GM15510 (cell line): ENCODE data around the gene NR3C1.
A peak's percentile ranks its signal among the peaks of the same experiment; 100 is the strongest.

Source experiments
- POLR2A ChIP-seq: IDR thresholded peaks from 3 replicates; pipeline ENCODE4 v1.6.1; 2011; ENCODE audit warnings: borderline replicate concordance; ENCODE audit not compliant: insufficient read length; ENCODE audit errors: extremely low read depth

The NR3C1 gene

GRCh38 chr5:143405063-143405848, 1.8 kb upstream of the NR3C1 start:
- peak; percentile 82 for TF ChIP-seq POLR2A

- TF ChIP-seq POLR2A = no peak
These were observed 1.1 kb upstream of the NR3C1 start for GRCh38 chr5:143404416-143405062.

GRCh38 chr5:143403334-143403592, 223 bp downstream of the NR3C1 start:
- no peak for TF ChIP-seq POLR2A

GRCh38 chr5:143402553-143403333, 743 bp downstream of the NR3C1 start:
- peak; percentile 20 for TF ChIP-seq POLR2A

- no peak for TF ChIP-seq POLR2A
These were observed 1.4 kb downstream of the NR3C1 start for GRCh38 chr5:143402017-143402552.

- TF ChIP-seq POLR2A = no peak
These were observed 2.1 kb downstream of the NR3C1 start for GRCh38 chr5:143401227-143402016.

- peak; percentile 33 for TF ChIP-seq POLR2A
These were observed 2.8 kb downstream of the NR3C1 start for GRCh38 chr5:143400541-143401226.

GRCh38 chr5:143399616-143400540, 3.6 kb downstream of the NR3C1 start:
- no peak for TF ChIP-seq POLR2A

GRCh38 chr5:143398451-143399237, 4.8 kb downstream of the NR3C1 start:
- TF ChIP-seq POLR2A = no peak

- TF ChIP-seq POLR2A = no peak
These were observed 5.5 kb downstream of the NR3C1 start for GRCh38 chr5:143398053-143398355.

GRCh38 chr5:143397302-143398052, 6.0 kb downstream of the NR3C1 start:
- TF ChIP-seq POLR2A = no peak
